HG03103 (cell line): ENCODE data around the gene ZSWIM8.
A peak's percentile ranks its signal among the peaks of the same experiment; 100 is the strongest.
"Not testable (repeated sequence)": the region's sequence is repeated elsewhere in the genome, so short reads cannot be mapped to it uniquely, and the experiment has no call there.

Source experiments
- ATAC-seq: cut with Tn5 transposase; IDR thresholded peaks from one replicate; pipeline ENCODE4 v1.9.1; 2021; ENCODE audit warnings: low read depth; ENCODE audit not compliant: unreplicated experiment

The ZSWIM8 gene

DNA sequence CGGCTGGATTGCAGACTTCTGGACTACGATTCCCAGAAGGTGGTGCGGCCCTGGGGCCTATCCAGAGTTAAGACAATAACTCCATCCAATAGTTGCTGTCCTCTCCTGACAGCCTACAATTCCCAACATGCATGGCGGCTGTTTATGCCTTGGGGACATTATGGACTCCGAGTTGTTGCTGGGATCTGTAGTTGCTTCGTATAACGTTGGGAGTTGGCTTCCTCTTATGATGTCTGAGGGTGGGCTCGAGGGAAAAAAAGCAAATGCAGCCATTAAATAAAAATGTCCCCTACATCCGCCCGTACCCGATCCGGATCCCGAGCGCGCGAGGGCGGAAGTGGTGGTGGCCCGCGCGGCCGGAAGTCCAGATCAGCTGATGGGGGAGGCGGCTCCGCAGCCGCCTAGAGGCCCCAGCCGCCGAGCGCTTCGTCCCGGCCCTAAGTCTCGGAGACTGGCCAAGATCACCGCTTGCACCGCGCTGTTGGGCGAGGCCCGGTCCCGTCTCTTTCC, at the start of gene ZSWIM8:
Gene ZSWIM8 (plus strand): TSS at position 396 of the 510 bp plus-strand sequence. CDS start 273 bp downstream, outside the sequence.
- ATAC-seq, result peak; percentile 56

DNA sequence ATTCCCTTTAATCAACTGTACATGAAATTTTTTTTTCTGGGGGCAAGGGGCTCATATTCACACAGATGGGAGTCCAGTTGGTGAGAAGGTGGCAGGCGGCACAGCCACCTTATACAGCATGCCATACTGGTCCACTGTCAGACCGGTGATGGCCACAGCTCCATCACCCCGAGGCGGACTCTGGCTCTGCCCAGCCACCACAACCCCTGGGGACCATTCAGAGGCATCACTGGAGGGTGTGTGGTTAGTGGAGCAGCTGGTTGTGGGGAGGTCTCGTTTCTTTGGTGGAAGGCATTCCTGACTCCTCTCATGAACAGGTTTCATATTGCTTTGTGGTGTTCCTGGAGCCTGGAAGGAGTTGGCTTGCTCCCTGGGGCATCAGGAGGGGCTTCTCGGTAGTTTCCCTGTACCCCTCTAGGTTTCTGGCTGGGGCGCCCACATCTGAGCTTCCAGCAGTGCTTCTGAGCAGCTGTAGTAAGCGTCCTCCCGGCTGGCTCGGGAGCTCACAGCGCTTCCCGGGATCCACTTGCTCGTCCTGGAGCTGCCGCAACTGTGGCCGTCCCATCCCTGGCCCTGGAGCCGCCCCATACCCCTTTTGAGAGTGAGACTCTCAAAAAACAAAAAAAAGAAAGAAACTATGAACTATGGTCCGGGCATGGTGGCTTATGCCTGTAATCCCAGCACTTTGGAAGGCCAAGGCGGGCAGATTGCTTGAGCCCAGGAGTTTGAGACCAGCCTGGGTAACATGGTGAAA, 44.7 kb upstream of the ZSWIM8 start:
- not testable (repeated sequence) for ATAC-seq

DNA sequence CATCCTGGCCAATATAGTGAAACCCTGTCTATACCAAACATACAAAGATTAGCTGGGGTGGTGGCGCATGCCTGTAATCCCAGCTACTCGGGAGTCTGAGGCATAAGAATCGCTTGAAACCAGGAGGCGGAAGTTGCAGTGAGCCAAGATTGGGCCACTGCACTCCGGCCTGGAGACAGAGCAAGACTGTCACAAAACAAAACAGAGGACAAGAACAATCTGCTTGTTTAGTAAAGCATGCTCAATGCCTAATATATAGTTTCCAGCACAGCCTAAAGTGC, 43.0 kb upstream of the ZSWIM8 start:
- no peak for ATAC-seq

DNA sequence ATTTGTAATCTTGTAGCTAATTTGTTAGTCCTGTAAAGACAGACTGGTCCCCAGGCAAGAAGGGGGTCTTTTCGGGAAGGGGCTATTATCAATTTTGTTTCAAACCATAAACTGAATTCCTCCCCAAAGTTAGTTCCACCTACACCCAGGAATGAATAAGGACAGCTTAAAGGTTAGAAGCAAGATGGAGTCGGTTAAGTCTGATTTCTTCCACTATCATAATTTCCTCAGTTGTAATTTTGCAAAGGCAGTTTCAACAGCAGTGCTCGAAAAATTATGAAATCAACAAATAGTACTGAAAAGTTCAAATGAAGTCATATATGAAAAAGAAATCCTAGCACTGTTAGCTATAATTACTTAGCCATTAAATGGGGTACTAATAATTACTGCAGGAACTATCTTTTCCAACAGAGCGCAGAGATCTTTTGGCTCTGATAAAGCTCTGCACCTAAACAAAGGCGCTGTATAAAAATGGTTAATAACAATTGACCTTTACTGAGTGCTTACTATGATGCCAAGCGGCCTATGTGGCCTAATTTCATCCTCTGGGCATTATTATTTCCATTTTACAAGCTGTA, 42.0 kb upstream of the ZSWIM8 start:
- ATAC-seq, result no peak

DNA sequence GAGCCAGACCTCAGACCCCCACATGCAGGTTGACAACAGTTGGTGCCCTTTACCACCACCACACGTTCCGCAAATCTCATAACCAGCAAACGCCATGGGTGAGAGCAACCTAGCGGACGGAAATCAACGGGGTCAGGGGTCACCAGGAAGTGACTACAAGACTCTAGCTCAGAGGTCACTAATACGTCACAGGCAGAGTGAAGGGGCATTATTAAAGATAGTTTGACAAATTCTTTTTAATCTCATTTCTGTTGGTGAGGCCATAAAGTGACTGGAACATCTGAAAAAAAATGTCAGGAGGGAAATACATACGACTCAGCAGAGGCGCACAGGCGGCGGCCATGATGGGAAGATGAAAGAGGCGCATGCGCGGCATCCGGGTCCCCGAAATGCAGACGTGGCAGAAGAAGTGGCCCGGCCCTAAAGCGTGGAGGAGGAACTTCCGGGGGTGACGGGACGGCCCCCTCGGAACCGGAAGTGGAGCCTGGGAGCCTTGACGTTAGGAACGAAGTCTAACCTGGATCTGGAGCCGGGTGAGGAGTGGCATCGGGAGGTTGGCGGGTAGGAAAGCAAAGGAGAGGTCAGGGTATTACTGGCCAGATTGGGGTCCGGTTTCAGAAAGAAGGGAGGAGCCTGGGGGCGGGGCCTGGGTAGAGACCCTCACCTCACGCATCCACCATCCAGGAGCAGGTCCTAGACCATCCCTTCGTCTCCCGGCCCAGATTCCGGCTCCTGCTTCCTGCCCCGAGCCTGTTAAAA, 41.3 kb upstream of the ZSWIM8 start, which contains the start of gene SEC24C:
Gene SEC24C (plus strand): TSS at position 468 of the 759 bp plus-strand sequence. CDS start 2,461 bp downstream, outside the sequence.
- peak; percentile 81 for ATAC-seq

GRCh38 chr10:73744664-73744975, 40.8 kb upstream of the ZSWIM8 start:
- peak; percentile 29 for ATAC-seq

DNA sequence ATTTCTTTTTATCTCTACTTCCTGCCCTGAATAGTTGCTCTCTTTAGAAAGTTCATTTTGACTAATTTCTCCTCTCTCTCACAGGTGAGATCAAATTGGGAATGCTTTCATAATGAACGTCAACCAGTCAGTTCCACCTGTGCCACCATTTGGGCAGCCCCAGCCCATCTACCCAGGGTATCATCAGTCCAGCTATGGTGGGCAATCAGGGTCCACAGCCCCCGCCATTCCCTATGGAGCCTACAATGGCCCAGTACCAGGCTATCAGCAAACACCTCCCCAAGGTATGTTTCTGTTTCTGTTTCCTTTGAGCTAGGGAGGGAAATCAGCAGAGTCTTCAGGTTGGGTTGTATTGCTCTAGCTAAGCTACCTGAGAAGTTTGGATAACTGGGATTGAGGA, 38.7 kb upstream of the ZSWIM8 start:
- no peak for ATAC-seq

DNA sequence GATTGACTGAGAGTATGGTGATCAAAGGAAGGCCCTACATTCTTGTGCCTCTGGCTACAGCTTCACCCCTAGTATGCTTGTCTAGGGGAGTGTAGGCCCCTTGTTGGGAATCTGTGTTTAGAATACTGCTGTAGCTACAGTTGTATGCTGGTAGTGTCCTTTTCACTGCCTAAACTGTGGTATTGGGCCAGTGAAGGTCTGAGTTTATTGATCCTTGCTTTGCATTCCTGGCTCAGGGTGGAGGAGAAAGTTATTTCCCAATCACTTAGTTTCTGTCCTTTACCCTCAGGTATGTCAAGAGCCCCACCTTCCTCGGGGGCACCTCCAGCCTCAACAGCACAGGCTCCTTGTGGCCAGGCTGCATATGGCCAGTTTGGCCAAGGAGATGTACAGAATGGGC, 34.6 kb upstream of the ZSWIM8 start:
- ATAC-seq, result no peak

DNA sequence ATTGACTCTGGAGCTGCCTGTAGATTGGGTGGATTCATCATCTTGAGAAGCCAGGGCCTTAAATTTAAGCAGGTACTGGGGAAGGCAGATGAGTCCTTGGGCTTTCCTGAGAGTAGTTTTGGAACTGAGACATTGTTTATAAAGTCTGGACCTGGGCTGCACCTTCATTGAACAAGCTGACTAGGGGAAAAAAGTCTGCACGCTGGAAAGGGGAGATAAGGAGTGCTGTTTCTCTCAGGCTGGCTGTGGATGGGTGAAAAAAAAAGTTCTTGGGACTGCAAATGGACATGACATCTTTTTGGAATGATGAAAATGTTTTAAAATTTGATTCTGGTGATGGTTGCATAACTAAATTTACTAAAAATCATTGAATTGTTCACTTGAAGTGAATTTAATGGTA, 29.2 kb upstream of the ZSWIM8 start:
- ATAC-seq, result no peak

DNA sequence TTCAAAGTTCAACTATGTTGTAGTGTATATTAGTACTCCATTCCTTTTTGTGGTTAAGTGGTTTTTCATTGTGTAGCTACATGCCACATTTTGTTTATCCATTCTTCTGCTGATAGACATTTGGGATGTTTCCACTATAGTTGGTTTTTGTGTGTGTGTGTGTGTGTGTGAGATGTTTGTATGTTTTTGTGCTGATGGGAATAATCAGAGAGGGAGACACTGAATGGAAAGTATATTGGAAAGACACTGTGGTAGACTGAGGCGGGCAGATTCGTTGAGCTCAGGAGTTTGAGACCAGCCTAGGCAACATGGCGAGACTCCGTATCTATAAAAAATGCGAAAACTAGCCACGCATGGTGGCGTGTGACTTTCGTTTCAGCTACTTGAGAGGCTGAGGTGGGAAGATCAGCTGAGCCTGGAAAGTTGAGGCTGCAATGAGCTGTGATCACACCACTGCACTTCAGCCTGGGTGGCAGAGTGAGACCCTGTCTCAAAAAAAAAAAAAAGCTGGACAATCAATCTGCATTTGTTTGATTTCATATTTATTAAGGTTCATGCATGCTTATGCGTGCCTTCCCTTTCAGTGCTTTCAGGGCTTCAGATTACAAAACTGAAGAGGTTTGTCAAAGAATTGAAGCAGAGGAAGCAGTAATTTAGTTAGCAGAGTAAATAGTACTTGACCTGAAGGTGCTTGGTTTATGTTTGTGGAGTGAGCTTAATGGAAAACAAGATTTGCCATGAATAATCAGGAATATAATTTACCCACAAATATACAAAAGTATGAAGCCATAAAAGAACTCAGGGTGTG, 26.5 kb upstream of the ZSWIM8 start:
- no peak for ATAC-seq

- ATAC-seq, result no peak
These were observed 25.8 kb upstream of the ZSWIM8 start for GRCh38 chr10:73759512-73760115.

GRCh38 chr10:73761781-73762180, 23.6 kb upstream of the ZSWIM8 start:
- no peak for ATAC-seq

GRCh38 chr10:73762915-73763314, 22.5 kb upstream of the ZSWIM8 start:
- ATAC-seq, result no peak

DNA sequence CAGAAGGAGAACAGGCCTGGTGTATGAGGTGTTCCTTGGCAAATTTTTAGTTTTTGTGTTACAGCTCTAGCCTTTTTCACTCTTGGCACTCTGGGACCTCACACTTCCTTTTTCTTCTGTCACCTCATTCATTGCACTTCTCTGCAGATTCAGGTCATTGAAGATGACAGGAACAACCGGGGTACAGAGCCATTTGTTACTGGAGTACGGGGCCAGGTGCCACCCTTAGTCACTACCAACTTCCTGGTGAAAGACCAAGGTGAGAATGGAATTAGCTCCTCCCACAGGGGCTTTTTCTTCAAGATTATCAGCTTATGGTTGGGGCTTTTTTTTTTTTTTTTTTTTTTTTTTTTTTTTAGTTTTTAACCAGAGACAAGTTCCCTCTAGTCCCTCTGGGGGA, 22.1 kb upstream of the ZSWIM8 start:
- no peak for ATAC-seq

GRCh38 chr10:73765066-73765465, 20.3 kb upstream of the ZSWIM8 start:
- no peak for ATAC-seq

DNA sequence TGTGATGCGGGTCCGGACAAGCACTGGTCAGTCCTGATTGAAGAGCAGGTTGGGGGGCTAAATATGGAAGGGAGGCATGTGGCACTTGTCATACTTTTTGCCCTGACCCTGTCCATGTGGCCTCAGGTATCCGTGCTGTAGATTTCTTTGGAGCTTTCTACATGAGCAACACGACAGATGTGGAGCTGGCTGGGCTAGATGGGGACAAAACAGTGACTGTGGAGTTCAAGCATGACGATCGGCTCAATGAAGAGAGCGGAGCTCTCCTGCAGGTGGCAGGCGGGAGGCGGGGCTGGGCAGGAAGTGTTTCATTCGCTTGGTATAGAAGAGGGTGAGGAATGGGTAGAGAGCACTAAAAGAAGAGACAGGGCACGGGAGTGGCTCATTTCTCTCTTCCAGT, 16.5 kb upstream of the ZSWIM8 start:
- ATAC-seq, result no peak

- ATAC-seq, result no peak
These were observed 16.0 kb upstream of the ZSWIM8 start for GRCh38 chr10:73769396-73769795.

GRCh38 chr10:73771722-73772280, 13.6 kb upstream of the ZSWIM8 start:
- no peak for ATAC-seq

GRCh38 chr10:73772281-73773151, 12.9 kb upstream of the ZSWIM8 start:
- peak; percentile 53 for ATAC-seq
